ENCODE measurements around the gene ZBTB7B.

- TF ChIP-seq GATA2 (IDR thresholded peaks at IDR 0.05; ENCODE audit: low read depth, low read length) (no peak), GATA3 (IDR thresholded peaks at IDR 0.05; ENCODE audit: low read depth, low read length) (no peak)
These were observed 17.0 kb downstream of the ZBTB7B start for GRCh38 chr1:155019377-155020245.

All from SH-SY5Y (cell line).